GM12878 (cell line): ENCODE measurements around the gene PCGF1. TPM values are rescaled to one million over a fixed set of nuclear protein-coding genes. Genes with fewer than 3 reads are reported as not detected.
A peak's percentile ranks its signal among the peaks of the same experiment; 100 is the strongest.

Experiments used
- ATF2 ChIP-seq: IDR thresholded peaks from 2 replicates; pipeline ENCODE4 v1.6.1; 2012; ENCODE audit warnings: low read length, inconsistent platforms
- BMI1 ChIP-seq: fragments of 450-650 bp; IDR thresholded peaks from 2 replicates; pipeline ENCODE4 v1.6.1; 2016; ENCODE audit warnings: mild to moderate bottlenecking, moderate library complexity, borderline replicate concordance
- HDGF ChIP-seq: fragments of 450-650 bp; IDR thresholded peaks from 2 replicates; pipeline ENCODE4 v1.6.1; 2016; ENCODE audit warnings: antibody characterized with exemption
- HSF1 ChIP-seq: fragments of 150-350 bp; IDR thresholded peaks from 2 replicates; pipeline ENCODE4 v1.6.1; 2014; ENCODE audit warnings: mild to moderate bottlenecking, low read depth, low read length
- MTA3 ChIP-seq: IDR thresholded peaks from 2 replicates; pipeline ENCODE4 v1.6.1; 2012; ENCODE audit warnings: low read length, inconsistent platforms, borderline replicate concordance
- MYB ChIP-seq: fragments of 150-350 bp; IDR thresholded peaks from 2 replicates; pipeline ENCODE4 v1.6.1; 2014; ENCODE audit warnings: mild to moderate bottlenecking, low read depth, low read length, borderline replicate concordance
- NFIC ChIP-seq: IDR thresholded peaks from 2 replicates; pipeline ENCODE4 v1.6.1; 2012; ENCODE audit warnings: low read depth, mild to moderate bottlenecking, inconsistent platforms, low read length, moderate library complexity
- NR2C2 ChIP-seq: IDR thresholded peaks from 2 replicates; pipeline ENCODE4 v1.6.1; 2011; ENCODE audit warnings: borderline replicate concordance, low read depth; ENCODE audit not compliant: control insufficient read depth, insufficient read length
- NR2F1 ChIP-seq: fragments of 450-650 bp; conservative IDR thresholded peaks from 2 replicates; pipeline ENCODE4 v1.6.1; 2017; ENCODE audit warnings: mild to moderate bottlenecking
- NRF1 ChIP-seq: conservative IDR thresholded peaks from 2 replicates; pipeline ENCODE4 v1.6.1; 2011; ENCODE audit warnings: mild to moderate bottlenecking, low read depth, low read length, improper control_type of control experiment
- RB1 ChIP-seq: fragments of 450-650 bp; formaldehyde crosslinking; IDR thresholded peaks from 2 replicates; pipeline ENCODE4 v1.6.1; 2017; ENCODE audit warnings: mild to moderate bottlenecking, borderline replicate concordance
- RELB ChIP-seq: fragments of 450-650 bp; IDR thresholded peaks from 2 replicates; pipeline ENCODE4 v1.6.1; 2017; ENCODE audit warnings: low read depth, mild to moderate bottlenecking, moderate library complexity
- REST ChIP-seq: IDR thresholded peaks from 2 replicates; pipeline ENCODE4 v1.6.1; 2012; ENCODE audit warnings: mild to moderate bottlenecking, low read depth, low read length
- SIN3A ChIP-seq: IDR thresholded peaks from 2 replicates; pipeline ENCODE4 v1.6.1; 2012; ENCODE audit warnings: low read depth, low read length, improper control_type of control experiment
- SRF ChIP-seq, 2 experiments: IDR thresholded peaks; 2 replicates each; pipeline ENCODE4 v1.6.1; 2011; ENCODE audit warnings: low read depth in 2 of 2, low read length in 2 of 2, mild to moderate bottlenecking in 1 of 2, moderate library complexity in 1 of 2
- TAF1 ChIP-seq: IDR thresholded peaks from 2 replicates; pipeline ENCODE4 v1.6.1; 2011; ENCODE audit warnings: mild to moderate bottlenecking, low read depth, low read length, borderline replicate concordance
- ZBTB4 ChIP-seq: fragments of 450-650 bp; formaldehyde crosslinking; IDR thresholded peaks from 2 replicates; pipeline ENCODE4 v1.4.0; 2022; ENCODE audit warnings: mild to moderate bottlenecking, moderate library complexity
- ZNF217 ChIP-seq: fragments of 450-650 bp; IDR thresholded peaks from 2 replicates; pipeline ENCODE4 v1.6.1; 2017; ENCODE audit warnings: antibody characterized with exemption, mild to moderate bottlenecking
- polyA plus RNA-seq, 11 experiments: library from polyadenylated mRNA; depleted of rRNA in 4 of 11; unstranded in 6 of 11; stranded (reverse) in 5 of 11; fragments of >200 nt; fragmentation: Nextera tagmentation in 4 of 11; fragmentation: Illumina TruSeq in 1 of 11; extraction: Ambion mirVana in 4 of 11; extraction: Trizol in 1 of 11; gene quantifications; 1 replicate in 1 of 11; 2 replicates in 10 of 11; pipeline versions ENCODE4 v1.2.1 to v1.2.3, GENCODE V29; 2011 to 2016; ENCODE audit warnings: inconsistent platforms in 2 of 11, missing spikeins in 2 of 11, low read depth in 1 of 11
- total RNA-seq, 4 experiments: library from RNA; depleted of rRNA in 3 of 4; stranded (reverse); fragments of >200 nt in 3 of 4; fragmentation: Illumina TruSeq in 1 of 4; extraction: Trizol in 1 of 4; gene quantifications; 2 replicates each; pipeline versions ENCODE4 v1.2.1 to v1.2.3, GENCODE V29; 2013 to 2021

PCGF1 gene
- total and polyA plus RNA-seq, 10 of the 15 experiments (the other 5 are each of a cell fraction or from before 2014, with no cell fraction given) = 23.1 to 50.8 (median 27.4) TPM

- TF ChIP-seq ZNF217 (no peak), RELB (peak; percentile 87), BMI1 (no peak; the same call in 1 of the 2 replicates), NFIC (no peak; the same call in 1 of the 2 replicates), SRF (IDR thresholded peaks at IDR 0.05; ENCODE audit: low read depth in 2 of 2, low read length in 2 of 2) (no peak), ZBTB4 (no peak), REST (no peak), TAF1 (no peak), MYB (no peak), RB1 (0 out of 2 replicates have a peak, but pooled peaks have one; percentile 27), ATF2 (no peak), NR2C2 (no peak), NR2F1 (no peak), MTA3 (0 out of 2 replicates have a peak, but pooled peaks have one; percentile 8), HSF1 (no peak), NRF1 (no peak), SIN3A (no peak), HDGF (peak; percentile 68; the same call in 1 of the 2 replicates)
Measured at GRCh38 chr2:74458132-74458937, 49.2 kb downstream of the PCGF1 start, which contains the start of gene WBP1 (continued).
